Stimulated activated CD4-positive, alpha-beta T cell treated with anti-CD3 and anti-CD28 coated beads, Interleukin-4, amount 100 ng/mL, for 1 hour (primary cell): ENCODE data around the gene OTULIN.

Experiments used
- DNase-seq: peaks from one replicate; pipeline ENCODE4 v3.0.0-alpha.2; 2020

The OTULIN gene

GRCh38 chr5:14723701-14724132 lies 59.2 kb downstream of the OTULIN start:
- no peak for DNase-seq

GRCh38 chr5:14724633-14725032 lies 60.1 kb downstream of the OTULIN start:
- no peak for DNase-seq

GRCh38 chr5:14726066-14726838 lies 61.7 kb downstream of the OTULIN start:
- no peak for DNase-seq

GRCh38 chr5:14727428-14727865 lies 62.9 kb downstream of the OTULIN start:
- peak; percentile 76 for DNase-seq

- no peak for DNase-seq
Measured at GRCh38 chr5:14727928-14728458, 63.5 kb downstream of the OTULIN start.

- no peak for DNase-seq
Measured at GRCh38 chr5:14728459-14728938, 64.0 kb downstream of the OTULIN start.

- DNase-seq = no peak
Measured at GRCh38 chr5:14729448-14730385, 65.2 kb downstream of the OTULIN start.

- no peak for DNase-seq
Measured at GRCh38 chr5:14730466-14730865, 65.9 kb downstream of the OTULIN start.

GRCh38 chr5:14730881-14731280 lies 66.4 kb downstream of the OTULIN start:
- no peak for DNase-seq

GRCh38 chr5:14732991-14733390 lies 68.5 kb downstream of the OTULIN start:
- DNase-seq = no peak

- DNase-seq = no peak
Measured at GRCh38 chr5:14733661-14734060, 69.1 kb downstream of the OTULIN start.

- no peak for DNase-seq
Measured at GRCh38 chr5:14734396-14734795, 69.9 kb downstream of the OTULIN start.

GRCh38 chr5:14735944-14736343 lies 71.4 kb downstream of the OTULIN start:
- no peak for DNase-seq

GRCh38 chr5:14737291-14737690 lies 72.8 kb downstream of the OTULIN start:
- DNase-seq = no peak

GRCh38 chr5:14738050-14738449 lies 73.5 kb downstream of the OTULIN start:
- DNase-seq = no peak

GRCh38 chr5:14739538-14739937 lies 75.0 kb downstream of the OTULIN start:
- DNase-seq = no peak

GRCh38 chr5:14739981-14740380 lies 75.5 kb downstream of the OTULIN start:
- DNase-seq = no peak

- no peak for DNase-seq
Measured at GRCh38 chr5:14741131-14741530, 76.6 kb downstream of the OTULIN start.

- DNase-seq = no peak
Measured at GRCh38 chr5:14741801-14742440, 77.4 kb downstream of the OTULIN start.

- DNase-seq = no peak
Measured at GRCh38 chr5:14742498-14742897, 78.0 kb downstream of the OTULIN start.

- no peak for DNase-seq
Measured at GRCh38 chr5:14743601-14744295, 79.2 kb downstream of the OTULIN start.
